Breast epithelium (tissue), 4 donors: ENCODE measurements around the gene SUSD6. TPM values are rescaled to one million over a fixed set of nuclear protein-coding genes. Genes with fewer than 3 reads are reported as not detected.
"Not testable (repeated sequence)": the region's sequence is repeated elsewhere in the genome, so short reads cannot be mapped to it uniquely, and the experiment has no call there.

Experiments
- DNase-seq, 2 donors: peaks; one replicate each; pipeline ENCODE4 v3.0.0-alpha.2; 2019; ENCODE audit warnings: low spot score in 2 of 2
- H3K27ac ChIP-seq, 2 donors: fragments of 200-600 bp; sonication (generic) in 1 of 2; one replicate each; pipeline ENCODE4 v1.5.1; 2016 to 2019; ENCODE audit warnings: mild to moderate bottlenecking in 1 of 2
- H3K27me3 ChIP-seq, 2 donors: fragments of 200-600 bp; sonication (generic) in 1 of 2; one replicate each; pipeline versions ENCODE4 v1.5.1 to v1.6.0; 2017 to 2019; ENCODE audit warnings: control low read depth in 1 of 2, mild to moderate bottlenecking in 1 of 2
- H3K36me3 ChIP-seq: fragments of 200-600 bp; one replicate; pipeline ENCODE4 v1.5.1; 2019
- H3K4me1 ChIP-seq, 2 donors: fragments of 200-600 bp; sonication (generic); one replicate each; pipeline ENCODE4 v1.5.1; 2016 to 2019; ENCODE audit warnings: control low read depth in 1 of 2
- H3K4me3 ChIP-seq, 3 donors: fragments of 200-600 bp; sonication (generic); 1 replicate in 2 of 3; 2 replicates in 1 of 3; pipeline ENCODE4 v1.5.1; 2016 to 2019; ENCODE audit warnings: mild to moderate bottlenecking in 3 of 3, moderate library complexity in 2 of 3
- H3K9me3 ChIP-seq, 2 donors: fragments of 200-600 bp; sonication (generic) in 1 of 2; one replicate each; pipeline ENCODE4 v1.5.1; 2016 to 2019; ENCODE audit warnings: control low read depth in 1 of 2
- CTCF ChIP-seq, 3 donors: fragments of 450-650 bp; IDR thresholded peaks; one replicate each; pipeline ENCODE4 v1.5.1; 2016 to 2017; ENCODE audit warnings: antibody characterized with exemption in 3 of 3, mild to moderate bottlenecking in 3 of 3, moderate library complexity in 3 of 3
- POLR2A ChIP-seq: fragments of 450-650 bp; IDR thresholded peaks from one replicate; pipeline ENCODE4 v1.6.1; 2016; ENCODE audit warnings: antibody characterized with exemption, mild to moderate bottlenecking, moderate library complexity
- POLR2AphosphoS5 ChIP-seq, 3 donors: sonication (generic); formaldehyde crosslinking; IDR thresholded peaks; one replicate each; pipeline ENCODE4 v1.6.1; 2017; ENCODE audit warnings: antibody characterized with exemption in 3 of 3
- intact Hi-C: fragments of 100-400 bp; cut with DNase I; formaldehyde crosslinking; loops from one replicate; pipeline ENCODE4 v1.15.1; 2023; ENCODE audit warnings: low total_unique reads
- total RNA-seq, 3 donors: library from RNA; depleted of rRNA; stranded (reverse); fragments of >200 nt; gene quantifications; one replicate each; pipeline ENCODE4 v1.1.0, GENCODE V29; 2016

The SUSD6 gene
- total RNA-seq, 3 donors from 2014 or later: 30.2 to 55.9 (median 55.7) TPM

DNA sequence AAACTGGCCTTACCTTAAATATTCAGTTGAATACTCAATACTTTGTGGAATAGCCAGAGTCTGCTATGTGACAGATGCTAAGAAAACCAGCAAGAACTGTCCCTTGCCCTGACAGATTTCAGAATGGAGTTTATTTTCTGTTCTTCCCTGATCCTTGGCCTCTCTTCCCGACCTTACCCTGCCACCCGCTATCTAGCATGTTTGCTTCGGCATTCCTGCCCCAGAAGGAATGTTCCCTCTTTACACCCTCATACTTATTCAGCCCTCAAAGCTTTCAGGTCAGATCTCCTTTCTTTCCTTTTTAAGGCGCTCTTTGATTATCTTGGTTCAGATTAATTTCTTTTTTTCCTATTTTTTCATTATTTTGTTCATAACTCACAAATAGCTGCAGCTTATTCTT lies 21.8 kb downstream of the SUSD6 start:
- H3K4me3 ChIP-seq: no peak overlapping the region
- no peaks in the 10 kb centered on the region for H3K36me3 ChIP-seq
- no peaks in the 10 kb centered on the region for H3K9me3 ChIP-seq
- intact Hi-C loops: no loop called here
- peaks cover 24 to 36% of the 10 kb centered on the region in 2 donors for H3K4me1 ChIP-seq
- H3K27ac ChIP-seq: peak overlapping the region; percentile 32 to 38
- TF ChIP-seq POLR2AphosphoS5 (IDR thresholded peaks at IDR 0.05): no peak
- no peak for TF ChIP-seq CTCF (IDR thresholded peaks at IDR 0.05)
- no peak for TF ChIP-seq POLR2A
- no peaks in the 10 kb centered on the region for H3K27me3 ChIP-seq
- DNase-seq: no peak

- intact Hi-C loops: no loop called here
- DNase-seq: no peak
- TF ChIP-seq CTCF (IDR thresholded peaks at IDR 0.05) (no peak), POLR2AphosphoS5 (IDR thresholded peaks at IDR 0.05) (no peak), POLR2A (no peak)
- Histone ChIP-seq H3K4me3 (peak overlapping the region in 1 of 3 donors; percentile 34), H3K27ac (peak overlapping the region; percentile 74 to 93), H3K9me3 (no peaks in the 10 kb centered on the region), H3K36me3 (no peaks in the 10 kb centered on the region), H3K4me1 (peaks cover 20 to 36% of the 10 kb centered on the region in 2 donors), H3K27me3 (no peaks in the 10 kb centered on the region)
These were observed 24.7 kb downstream of the SUSD6 start for GRCh38 chr14:69635981-69636639.

GRCh38 chr14:69636718-69637480 lies 25.5 kb downstream of the SUSD6 start:
- no peaks in the 10 kb centered on the region for H3K36me3 ChIP-seq
- no peaks in the 10 kb centered on the region for H3K9me3 ChIP-seq
- H3K4me1 ChIP-seq: peaks cover 20 to 34% of the 10 kb centered on the region in 2 donors
- DNase-seq: no peak
- H3K27me3 ChIP-seq: no peaks in the 10 kb centered on the region
- no peak for TF ChIP-seq POLR2A
- TF ChIP-seq POLR2AphosphoS5 (IDR thresholded peaks at IDR 0.05): no peak
- no peak for TF ChIP-seq CTCF (IDR thresholded peaks at IDR 0.05)
- intact Hi-C loops: no loop called here
- H3K4me3 ChIP-seq: peak overlapping the region in 1 of 3 donors; percentile 34
- H3K27ac ChIP-seq: peak overlapping the region; percentile 74 to 93

DNA sequence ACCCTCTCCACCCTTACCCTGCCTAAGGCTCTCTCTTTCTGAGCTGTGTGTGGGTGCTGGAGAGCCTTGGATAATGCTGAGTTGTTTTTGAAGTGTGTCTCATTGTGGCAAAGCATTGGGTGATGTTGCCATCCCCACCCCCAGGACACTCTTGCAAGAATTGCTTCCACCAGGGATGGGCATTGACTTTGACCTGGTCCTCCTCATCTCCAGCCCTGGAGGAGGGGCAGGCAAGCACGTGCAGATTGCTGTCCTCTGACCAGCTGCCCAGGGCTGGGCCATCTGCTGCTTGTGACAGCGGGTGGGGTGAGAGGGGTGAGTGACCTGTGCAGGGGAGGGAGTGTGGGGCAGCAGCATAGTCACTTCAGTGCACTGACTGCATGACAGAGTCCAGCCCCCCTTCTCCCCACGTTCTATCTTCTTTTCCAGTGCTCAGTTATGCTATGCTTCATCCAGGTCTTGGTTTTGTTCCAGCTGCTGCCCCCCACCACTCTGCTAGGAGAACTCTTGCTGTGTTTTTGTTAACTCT lies 26.2 kb downstream of the SUSD6 start:
- peak overlapping the region; percentile 74 to 93 for H3K27ac ChIP-seq
- intact Hi-C loops: no loop called here
- no peak for DNase-seq
- H3K9me3 ChIP-seq: no peaks in the 10 kb centered on the region
- no peaks in the 10 kb centered on the region for H3K27me3 ChIP-seq
- TF ChIP-seq POLR2AphosphoS5 (IDR thresholded peaks at IDR 0.05): no peak
- TF ChIP-seq CTCF (IDR thresholded peaks at IDR 0.05): no peak
- H3K36me3 ChIP-seq: no peaks in the 10 kb centered on the region
- H3K4me1 ChIP-seq: peaks cover 20 to 27% of the 10 kb centered on the region in 2 donors
- H3K4me3 ChIP-seq: no peak overlapping the region

- DNase-seq: no peak
- intact Hi-C loops: no loop called here
- Histone ChIP-seq H3K4me1 (peaks cover 12 to 36% of the 10 kb centered on the region in 2 donors), H3K27ac (no peak overlapping the region), H3K36me3 (no peaks in the 10 kb centered on the region), H3K4me3 (no peak overlapping the region), H3K9me3 (no peaks in the 10 kb centered on the region), H3K27me3 (no peaks in the 10 kb centered on the region)
- TF ChIP-seq POLR2AphosphoS5 (IDR thresholded peaks at IDR 0.05) (no peak), POLR2A (no peak)
These were observed 29.5 kb downstream of the SUSD6 start for GRCh38 chr14:69640931-69641330.

DNA sequence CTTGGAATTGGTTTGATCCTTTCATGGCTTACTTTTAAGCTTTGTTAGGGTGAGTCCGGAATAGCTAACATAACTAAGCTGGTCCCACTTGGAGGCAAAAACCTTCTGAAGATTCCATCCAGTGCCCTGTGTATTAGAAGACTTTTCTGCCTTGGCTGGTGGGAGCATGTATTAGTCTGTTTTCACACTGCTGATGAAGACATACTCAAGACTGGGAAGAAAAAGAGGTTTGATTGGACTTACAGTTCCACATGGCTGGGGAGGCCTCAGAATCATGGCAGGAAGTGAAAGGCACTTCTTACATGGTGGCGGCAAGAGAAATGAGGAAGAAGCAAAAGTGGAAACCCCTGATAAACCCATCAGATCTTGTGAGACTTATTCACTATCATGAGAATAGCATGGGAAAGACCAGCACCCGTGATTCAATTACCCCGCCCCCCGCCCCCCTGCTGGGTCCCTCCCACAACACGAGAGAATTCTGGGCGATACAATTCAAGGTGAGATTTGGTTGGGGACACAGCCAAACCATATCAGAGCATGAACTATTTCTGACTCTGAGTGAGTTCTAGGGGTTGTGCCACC lies 30.9 kb downstream of the SUSD6 start:
- H3K9me3 ChIP-seq, DNase-seq, intact Hi-C loops, H3K27me3 ChIP-seq, H3K36me3 ChIP-seq, H3K4me3 ChIP-seq: not testable (repeated sequence)
- Histone ChIP-seq H3K27ac (peak overlapping the region; percentile 6 to 91), H3K4me1 (peaks cover 4 to 22% of the 10 kb centered on the region in 2 donors)
